Measurements from ENCODE around the gene RAB36.

RAB36 gene

GRCh38 chr22:23105919-23106318 is 39.4 kb upstream of the RAB36 start:
- no peak overlapping the region for H3K4me3 ChIP-seq (ENCODE audit: insufficient read length, low read depth)
- no peak for TF ChIP-seq YY1 (IDR thresholded peaks at IDR 0.05; ENCODE audit: insufficient read depth, insufficient read length)
- TF ChIP-seq SUZ12 (IDR thresholded peaks at IDR 0.05; ENCODE audit: extremely low read depth, insufficient read depth, insufficient read length) = no peak
- TF ChIP-seq ZNF274 (IDR thresholded peaks at IDR 0.05; ENCODE audit: low read depth, low read length) = no peak
- DNase-seq (ENCODE audit: low read depth, low spot score) = no peak
- no peaks in the 10 kb centered on the region for H3K36me3 ChIP-seq (ENCODE audit: insufficient read depth, insufficient read length, low read length)
- no peaks in the 10 kb centered on the region for H3K27me3 ChIP-seq (ENCODE audit: insufficient read depth, insufficient read length)
- H3K4me1 ChIP-seq (ENCODE audit: insufficient read depth, insufficient read length) = peaks cover 2% of the 10 kb centered on the region
- H3K9ac ChIP-seq (ENCODE audit: insufficient read length, low read depth) = no peak overlapping the region
- H3K9me3 ChIP-seq (ENCODE audit: insufficient read depth, low read length) = no peaks in the 10 kb centered on the region

- H3K4me1 ChIP-seq (ENCODE audit: insufficient read depth, insufficient read length) = peaks cover 5% of the 10 kb centered on the region
- DNase-seq (ENCODE audit: low read depth, low spot score) = no peak
- no peak overlapping the region for H3K9ac ChIP-seq (ENCODE audit: insufficient read length, low read depth)
- no peak for TF ChIP-seq SUZ12 (IDR thresholded peaks at IDR 0.05; ENCODE audit: extremely low read depth, insufficient read depth, insufficient read length)
- TF ChIP-seq YY1 (IDR thresholded peaks at IDR 0.05; ENCODE audit: insufficient read depth, insufficient read length) = no peak
- TF ChIP-seq ZNF274 (IDR thresholded peaks at IDR 0.05; ENCODE audit: low read depth, low read length) = no peak
- H3K36me3 ChIP-seq (ENCODE audit: insufficient read depth, insufficient read length, low read length) = no peaks in the 10 kb centered on the region
- no peak overlapping the region for H3K4me3 ChIP-seq (ENCODE audit: insufficient read length, low read depth)
- H3K9me3 ChIP-seq (ENCODE audit: insufficient read depth, low read length) = no peaks in the 10 kb centered on the region
- no peaks in the 10 kb centered on the region for H3K27me3 ChIP-seq (ENCODE audit: insufficient read depth, insufficient read length)
Observed at GRCh38 chr22:23106344-23106743, 38.9 kb upstream of the RAB36 start.

- H3K9ac ChIP-seq (ENCODE audit: insufficient read length, low read depth) = no peak overlapping the region
Observed at GRCh38 chr22:23106906-23107367, 38.3 kb upstream of the RAB36 start.

GRCh38 chr22:23107487-23108248 is 37.6 kb upstream of the RAB36 start:
- TF ChIP-seq SUZ12 (IDR thresholded peaks at IDR 0.05; ENCODE audit: extremely low read depth, insufficient read depth, insufficient read length) (no peak), YY1 (IDR thresholded peaks at IDR 0.05; ENCODE audit: insufficient read depth, insufficient read length) (no peak), ZNF274 (IDR thresholded peaks at IDR 0.05; ENCODE audit: low read depth, low read length) (no peak)

More at GRCh38 chr22:23106906-23107367, 38.3 kb upstream of the RAB36 start:
- H3K36me3 ChIP-seq (ENCODE audit: insufficient read depth, insufficient read length, low read length) = no peaks in the 10 kb centered on the region
- H3K27me3 ChIP-seq (ENCODE audit: insufficient read depth, insufficient read length) = no peaks in the 10 kb centered on the region
- DNase-seq (ENCODE audit: low read depth, low spot score) = no peak
- H3K9me3 ChIP-seq (ENCODE audit: insufficient read depth, low read length) = no peaks in the 10 kb centered on the region
- H3K4me3 ChIP-seq (ENCODE audit: insufficient read length, low read depth) = no peak overlapping the region
- H3K4me1 ChIP-seq (ENCODE audit: insufficient read depth, insufficient read length) = peaks cover 7% of the 10 kb centered on the region
- TF ChIP-seq YY1 (IDR thresholded peaks at IDR 0.05; ENCODE audit: insufficient read depth, insufficient read length) = no peak
- TF ChIP-seq SUZ12 (IDR thresholded peaks at IDR 0.05; ENCODE audit: extremely low read depth, insufficient read depth, insufficient read length) = no peak
- no peak for TF ChIP-seq ZNF274 (IDR thresholded peaks at IDR 0.05; ENCODE audit: low read depth, low read length)

GRCh38 chr22:23108249-23109078 is 36.8 kb upstream of the RAB36 start:
- Histone ChIP-seq H3K4me3 (ENCODE audit: insufficient read length, low read depth) (no peak overlapping the region), H3K9me3 (ENCODE audit: insufficient read depth, low read length) (no peaks in the 10 kb centered on the region), H3K9ac (ENCODE audit: insufficient read length, low read depth) (no peak overlapping the region), H3K36me3 (ENCODE audit: insufficient read depth, insufficient read length, low read length) (no peaks in the 10 kb centered on the region), H3K27me3 (ENCODE audit: insufficient read depth, insufficient read length) (no peaks in the 10 kb centered on the region), H3K4me1 (ENCODE audit: insufficient read depth, insufficient read length) (peaks cover 11% of the 10 kb centered on the region)
- DNase-seq (ENCODE audit: low read depth, low spot score) = no peak
- no peak for TF ChIP-seq ZNF274 (IDR thresholded peaks at IDR 0.05; ENCODE audit: low read depth, low read length)

More at GRCh38 chr22:23107487-23108248, 37.6 kb upstream of the RAB36 start:
- no peak for DNase-seq (ENCODE audit: low read depth, low spot score)
- no peak overlapping the region for H3K4me3 ChIP-seq (ENCODE audit: insufficient read length, low read depth)
- H3K27me3 ChIP-seq (ENCODE audit: insufficient read depth, insufficient read length) = no peaks in the 10 kb centered on the region
- no peaks in the 10 kb centered on the region for H3K9me3 ChIP-seq (ENCODE audit: insufficient read depth, low read length)
- no peaks in the 10 kb centered on the region for H3K36me3 ChIP-seq (ENCODE audit: insufficient read depth, insufficient read length, low read length)
- no peak overlapping the region for H3K9ac ChIP-seq (ENCODE audit: insufficient read length, low read depth)
- peaks cover 9% of the 10 kb centered on the region for H3K4me1 ChIP-seq (ENCODE audit: insufficient read depth, insufficient read length)

GRCh38 chr22:23109079-23109347 is 36.3 kb upstream of the RAB36 start:
- H3K9me3 ChIP-seq (ENCODE audit: insufficient read depth, low read length) = no peaks in the 10 kb centered on the region
- TF ChIP-seq YY1 (IDR thresholded peaks at IDR 0.05; ENCODE audit: insufficient read depth, insufficient read length) = no peak
- TF ChIP-seq SUZ12 (IDR thresholded peaks at IDR 0.05; ENCODE audit: extremely low read depth, insufficient read depth, insufficient read length) = no peak
- no peak for TF ChIP-seq ZNF274 (IDR thresholded peaks at IDR 0.05; ENCODE audit: low read depth, low read length)
- H3K27me3 ChIP-seq (ENCODE audit: insufficient read depth, insufficient read length) = no peaks in the 10 kb centered on the region
- H3K4me3 ChIP-seq (ENCODE audit: insufficient read length, low read depth) = no peak overlapping the region
- no peaks in the 10 kb centered on the region for H3K36me3 ChIP-seq (ENCODE audit: insufficient read depth, insufficient read length, low read length)
- H3K9ac ChIP-seq (ENCODE audit: insufficient read length, low read depth) = no peak overlapping the region
- peaks cover 11% of the 10 kb centered on the region for H3K4me1 ChIP-seq (ENCODE audit: insufficient read depth, insufficient read length)
- no peak for DNase-seq (ENCODE audit: low read depth, low spot score)

GRCh38 chr22:23109441-23109978 is 35.8 kb upstream of the RAB36 start:
- Histone ChIP-seq H3K27me3 (ENCODE audit: insufficient read depth, insufficient read length) (no peaks in the 10 kb centered on the region), H3K4me3 (ENCODE audit: insufficient read length, low read depth) (no peak overlapping the region), H3K36me3 (ENCODE audit: insufficient read depth, insufficient read length, low read length) (no peaks in the 10 kb centered on the region), H3K9ac (ENCODE audit: insufficient read length, low read depth) (no peak overlapping the region), H3K4me1 (ENCODE audit: insufficient read depth, insufficient read length) (peaks cover 11% of the 10 kb centered on the region), H3K9me3 (ENCODE audit: insufficient read depth, low read length) (no peaks in the 10 kb centered on the region)
- no peak for TF ChIP-seq ZNF274 (IDR thresholded peaks at IDR 0.05; ENCODE audit: low read depth, low read length)
- TF ChIP-seq SUZ12 (IDR thresholded peaks at IDR 0.05; ENCODE audit: extremely low read depth, insufficient read depth, insufficient read length) = no peak
- no peak for TF ChIP-seq YY1 (IDR thresholded peaks at IDR 0.05; ENCODE audit: insufficient read depth, insufficient read length)
- no peak for DNase-seq (ENCODE audit: low read depth, low spot score)

Measured in NT2/D1 (cell line).